Measurements from ENCODE around the gene CACNA2D4. TPM values are rescaled to one million over a fixed set of nuclear protein-coding genes. Genes with fewer than 3 reads are reported as not detected.
A peak's percentile ranks its signal among the peaks of the same experiment; 100 is the strongest.

CACNA2D4 gene
- total and polyA plus RNA-seq, 4 donors, result 1.5 to 12.6 (median 7.3) TPM

DNA sequence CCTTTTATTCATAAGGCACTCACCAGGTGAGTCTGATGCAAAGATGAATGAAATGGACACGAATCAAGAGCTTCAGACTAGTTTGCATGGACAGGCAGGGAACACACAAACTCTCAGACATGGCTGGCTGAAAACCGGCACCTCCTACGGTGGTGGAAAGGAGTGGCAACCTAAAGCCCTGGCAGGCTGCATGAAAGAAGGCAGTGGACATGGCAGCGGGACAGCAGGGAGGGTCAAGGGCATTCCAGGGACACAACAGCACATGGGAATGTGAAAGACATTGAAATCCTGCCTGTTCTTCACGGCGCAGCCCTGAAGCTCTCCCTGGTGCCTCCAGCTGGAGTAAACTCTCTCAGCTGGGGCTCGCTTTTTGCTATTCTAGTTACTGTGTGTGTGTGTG lies 114.7 kb downstream of the CACNA2D4 start:
- Histone ChIP-seq H3K4me3 (no peak overlapping the region), H3K9me3 (ENCODE audit: control insufficient read depth in 4 of 4, insufficient read depth in 3 of 4, low read length in 3 of 4) (no peaks in the 10 kb centered on the region), H3K36me3 (ENCODE audit: control insufficient read depth in 4 of 4, insufficient read depth in 4 of 4, low read length in 4 of 4) (no peaks in the 10 kb centered on the region), H3K9ac (ENCODE audit: insufficient read depth in 1 of 2, low read length in 2 of 2) (no peak overlapping the region), H3K27ac (ENCODE audit: low read depth in 1 of 2, low read length in 1 of 2) (no peak overlapping the region), H3K27me3 (ENCODE audit: control insufficient read depth in 3 of 3, insufficient read depth in 3 of 3, low read length in 2 of 3) (no peaks in the 10 kb centered on the region), H3K4me1 (ENCODE audit: control insufficient read depth in 5 of 5, insufficient read depth in 5 of 5, low read length in 5 of 5) (peaks cover 0 to 6% (median 0%) of the 10 kb centered on the region in 5 donors)
- 88 to 91% methylated on average over 7 of the region's 7 CpGs for WGBS, 2 donors
- DNase-seq, result no peak
- no peak for ATAC-seq (ENCODE audit: insufficient read depth, low FRiP score)
- no peak for TF ChIP-seq CTCF (IDR thresholded peaks at IDR 0.05; ENCODE audit: control extremely low read depth, extremely low read depth)

DNA sequence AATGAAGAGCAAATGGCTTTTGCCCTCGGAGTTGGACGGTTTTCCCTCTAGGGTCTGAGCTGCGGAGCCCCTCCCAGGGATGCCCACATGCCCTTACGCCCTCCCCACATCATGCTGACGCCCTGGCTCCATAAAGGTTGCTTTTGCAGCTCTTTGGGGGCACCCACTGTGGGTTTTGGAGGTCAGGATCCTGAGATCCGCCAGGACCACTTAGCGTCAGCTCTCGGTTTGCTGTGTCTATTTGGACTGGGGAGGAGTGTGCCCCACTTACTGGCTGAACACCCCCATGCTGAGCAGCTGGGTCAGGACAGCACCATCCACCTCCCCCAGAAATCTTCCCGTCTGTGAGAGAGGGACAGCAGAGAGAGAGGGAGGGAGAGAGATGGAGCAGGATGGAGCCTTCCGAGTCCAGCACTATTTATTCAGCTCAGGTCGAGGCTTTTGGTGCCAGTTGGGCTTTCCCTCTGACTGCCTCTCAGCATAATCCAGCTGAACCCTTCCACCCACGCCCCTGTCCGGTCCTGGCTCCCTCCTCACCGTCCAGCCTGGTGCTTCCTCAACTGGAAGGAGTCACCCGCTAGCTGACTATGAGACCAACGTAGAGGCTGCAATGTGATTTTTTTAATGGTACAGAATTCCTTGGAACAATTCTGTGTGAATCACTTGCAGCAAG lies 117.0 kb downstream of the CACNA2D4 start:
- no peak overlapping the region for H3K4me3 ChIP-seq
- no peak overlapping the region for H3K9ac ChIP-seq (ENCODE audit: insufficient read depth in 1 of 2, low read length in 2 of 2)
- H3K27me3 ChIP-seq (ENCODE audit: control insufficient read depth in 3 of 3, insufficient read depth in 3 of 3, low read length in 2 of 3), result no peaks in the 10 kb centered on the region
- H3K9me3 ChIP-seq (ENCODE audit: control insufficient read depth in 4 of 4, insufficient read depth in 3 of 4, low read length in 3 of 4), result no peaks in the 10 kb centered on the region
- TF ChIP-seq CTCF (IDR thresholded peaks at IDR 0.05; ENCODE audit: control extremely low read depth, extremely low read depth), result no peak
- H3K27ac ChIP-seq (ENCODE audit: low read depth in 1 of 2, low read length in 1 of 2), result no peak overlapping the region
- no peak for DNase-seq
- 67 to 89% methylated on average over 16 of the region's 16 CpGs for WGBS, 2 donors
- ATAC-seq (ENCODE audit: insufficient read depth, low FRiP score), result no peak
- no peaks in the 10 kb centered on the region for H3K36me3 ChIP-seq (ENCODE audit: control insufficient read depth in 4 of 4, insufficient read depth in 4 of 4, low read length in 4 of 4)
- peaks cover 0 to 13% (median 0%) of the 10 kb centered on the region in 5 donors for H3K4me1 ChIP-seq (ENCODE audit: control insufficient read depth in 5 of 5, insufficient read depth in 5 of 5, low read length in 5 of 5)

DNA sequence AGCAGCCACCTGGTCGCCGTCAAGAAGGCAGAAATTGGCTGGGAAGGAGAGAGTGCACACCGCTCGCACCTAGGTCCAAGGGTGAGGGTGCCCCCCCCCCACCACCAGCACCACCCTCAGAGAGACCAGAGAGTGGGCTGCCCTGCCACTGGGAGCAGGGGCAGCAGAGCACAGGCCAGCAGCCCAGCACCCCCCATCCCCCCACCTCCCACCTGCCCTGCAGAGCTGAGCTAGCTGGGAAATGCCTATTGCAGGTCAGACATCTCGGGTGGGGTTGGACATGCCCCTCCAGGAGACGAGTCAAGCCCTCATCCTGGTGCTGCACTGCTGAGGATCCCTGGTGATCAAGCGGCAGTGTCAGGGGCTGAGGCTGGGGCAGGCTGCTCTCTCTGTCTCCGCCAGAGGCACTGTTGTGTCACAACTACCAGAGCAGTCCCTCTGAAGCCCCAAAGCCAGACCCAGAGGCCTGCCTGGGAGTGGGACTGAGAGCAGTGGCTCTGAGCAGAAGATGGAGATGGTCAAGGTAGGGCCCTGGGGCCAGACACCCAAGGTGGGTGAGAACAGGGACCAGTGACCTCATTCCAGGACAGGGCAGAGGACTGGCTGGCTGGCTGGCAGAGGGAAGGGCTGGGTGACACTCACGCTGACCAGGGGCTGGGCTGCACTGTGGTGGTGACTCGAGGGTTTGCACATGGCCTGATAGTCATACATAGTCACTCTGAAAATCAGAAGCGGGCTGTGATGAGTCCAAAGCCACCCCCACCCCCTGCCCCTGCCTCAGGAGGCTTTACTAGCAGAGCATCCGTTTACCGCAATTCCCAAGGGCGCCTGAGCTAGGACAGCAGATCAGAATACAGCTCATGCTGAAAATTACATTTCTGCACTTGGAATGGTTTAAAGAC lies 117.8 kb downstream of the CACNA2D4 start:
- peak; percentile 38 for TF ChIP-seq CTCF (IDR thresholded peaks at IDR 0.05; ENCODE audit: control extremely low read depth, extremely low read depth)
- H3K36me3 ChIP-seq (ENCODE audit: control insufficient read depth in 4 of 4, insufficient read depth in 4 of 4, low read length in 4 of 4), result no peaks in the 10 kb centered on the region
- no peak overlapping the region for H3K9ac ChIP-seq (ENCODE audit: insufficient read depth in 1 of 2, low read length in 2 of 2)
- ATAC-seq (ENCODE audit: insufficient read depth, low FRiP score) (no peak), DNase-seq (peak in 1 of 3 donors; percentile 74)
- H3K9me3 ChIP-seq (ENCODE audit: control insufficient read depth in 4 of 4, insufficient read depth in 3 of 4, low read length in 3 of 4), result no peaks in the 10 kb centered on the region
- H3K4me1 ChIP-seq (ENCODE audit: control insufficient read depth in 5 of 5, insufficient read depth in 5 of 5, low read length in 5 of 5), result peaks cover 0 to 13% (median 2%) of the 10 kb centered on the region in 5 donors
- WGBS, 2 donors, result 65 to 76% methylated on average over 14 of the region's 14 CpGs
- no peak overlapping the region for H3K27ac ChIP-seq (ENCODE audit: low read depth in 1 of 2, low read length in 1 of 2)
- no peaks in the 10 kb centered on the region for H3K27me3 ChIP-seq (ENCODE audit: control insufficient read depth in 3 of 3, insufficient read depth in 3 of 3, low read length in 2 of 3)
- H3K4me3 ChIP-seq, result no peak overlapping the region
